Stimulated activated CD4-positive, alpha-beta T cell treated with anti-CD3 and anti-CD28 coated beads, TNF-alpha, amount 100 ng/mL, for 4 hours (primary cell): Measurements from ENCODE around the gene TMEM175.

Experiments used
- DNase-seq, 3 experiments: peaks; one replicate each; pipeline ENCODE4 v3.0.0-alpha.2; 2020; ENCODE audit warnings: low read depth in 3 of 3

Gene TMEM175

DNA sequence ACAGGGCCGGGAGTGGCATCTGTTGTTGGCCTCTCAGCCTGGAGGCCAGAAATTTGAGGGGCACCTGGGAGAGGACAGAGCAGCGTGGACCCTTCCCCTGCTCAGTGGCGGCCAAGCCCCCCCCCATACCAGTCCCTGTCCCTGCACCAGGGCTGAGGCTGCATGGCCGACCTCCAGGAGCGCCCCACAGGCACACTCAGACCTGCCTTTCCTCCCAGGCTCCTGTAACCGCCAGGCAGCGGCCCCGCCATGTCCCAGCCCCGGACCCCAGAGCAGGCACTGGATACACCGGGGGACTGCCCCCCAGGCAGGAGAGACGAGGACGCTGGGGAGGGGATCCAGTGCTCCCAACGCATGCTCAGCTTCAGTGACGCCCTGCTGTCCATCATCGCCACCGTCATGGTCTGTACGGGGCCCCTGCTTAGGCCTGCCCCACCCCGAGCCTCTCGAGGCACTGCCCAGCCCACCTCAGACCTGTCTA is 15.3 kb downstream of the TMEM175 start:
- no peak for DNase-seq

DNA sequence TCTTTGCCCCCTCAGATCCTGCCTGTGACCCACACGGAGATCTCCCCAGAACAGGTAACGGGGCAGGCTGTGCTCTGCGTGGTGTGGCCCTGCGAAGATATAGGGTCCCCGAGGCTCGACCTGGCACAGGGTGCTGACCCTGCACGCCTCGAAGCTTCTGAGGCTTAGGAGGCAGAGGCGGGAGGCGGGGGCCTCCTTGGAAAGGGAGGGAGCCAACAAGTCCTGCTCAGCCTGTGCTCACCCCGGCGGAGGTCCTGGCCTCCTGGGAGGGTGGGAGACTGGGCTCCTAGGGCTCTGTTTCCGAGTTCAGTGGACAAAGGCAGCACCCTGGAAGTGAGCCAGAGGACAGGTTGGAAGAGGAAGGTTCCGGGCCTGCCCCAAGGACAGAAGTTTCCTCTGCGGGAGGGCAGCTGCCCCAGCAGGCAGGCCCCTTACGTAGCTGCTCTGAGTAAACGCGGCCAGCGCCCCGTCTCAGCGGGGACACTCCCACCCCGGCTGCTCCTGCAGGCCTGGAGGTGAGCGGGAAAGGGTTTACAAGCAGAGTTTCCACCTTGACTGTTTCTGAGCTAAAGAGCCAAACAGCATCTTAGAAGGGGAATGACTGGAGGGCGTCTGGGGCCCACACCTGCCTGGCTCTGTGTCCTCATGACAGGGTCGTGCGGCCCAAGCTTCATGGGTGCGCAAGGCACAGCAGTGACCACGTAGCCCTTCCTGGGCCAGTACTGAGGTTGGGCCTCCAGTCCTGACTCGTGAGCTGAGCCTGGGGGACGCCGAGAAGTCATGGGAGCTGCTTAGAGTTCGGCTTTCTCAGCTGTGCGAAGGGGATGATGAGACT is 16.1 kb downstream of the TMEM175 start:
- no peak for DNase-seq

DNA sequence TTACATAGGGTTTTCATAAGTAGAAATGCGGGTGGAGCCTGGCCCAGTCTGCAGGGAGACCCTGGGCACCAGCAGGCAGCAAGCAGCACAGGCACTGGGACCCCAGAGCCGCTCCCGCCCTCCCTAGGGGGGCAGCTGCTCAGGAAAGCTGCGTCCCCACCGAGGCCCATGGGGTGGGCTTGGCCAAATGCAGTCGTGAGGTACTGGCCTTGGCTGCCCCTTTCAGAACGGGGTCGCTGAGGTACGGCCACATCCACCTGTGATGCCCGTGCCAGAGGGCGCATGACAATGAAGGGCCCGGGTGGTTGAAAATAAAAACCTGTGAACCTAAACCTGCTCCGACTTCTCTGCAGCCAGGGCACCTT is 16.7 kb downstream of the TMEM175 start:
- DNase-seq, result no peak

DNA sequence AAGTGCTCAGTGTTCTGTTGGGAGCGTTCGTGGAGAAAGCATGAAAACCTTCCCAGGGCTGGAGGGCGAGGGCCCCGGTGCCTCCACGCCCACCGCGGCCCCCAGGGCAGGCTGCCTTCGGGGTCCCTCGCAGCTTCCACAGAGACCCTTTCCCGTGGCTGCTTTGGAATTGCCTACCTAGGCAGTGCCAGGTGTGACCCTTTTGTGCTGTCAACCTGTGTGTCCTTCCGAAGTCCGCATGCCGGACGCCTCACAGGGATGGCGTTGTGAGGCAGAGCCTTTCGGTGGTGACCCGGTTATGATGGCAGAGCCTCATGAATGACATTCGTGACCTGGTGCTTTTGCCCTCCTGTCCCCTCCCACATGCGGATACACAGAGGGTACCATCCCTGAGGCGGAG is 17.4 kb downstream of the TMEM175 start:
- no peak for DNase-seq

DNA sequence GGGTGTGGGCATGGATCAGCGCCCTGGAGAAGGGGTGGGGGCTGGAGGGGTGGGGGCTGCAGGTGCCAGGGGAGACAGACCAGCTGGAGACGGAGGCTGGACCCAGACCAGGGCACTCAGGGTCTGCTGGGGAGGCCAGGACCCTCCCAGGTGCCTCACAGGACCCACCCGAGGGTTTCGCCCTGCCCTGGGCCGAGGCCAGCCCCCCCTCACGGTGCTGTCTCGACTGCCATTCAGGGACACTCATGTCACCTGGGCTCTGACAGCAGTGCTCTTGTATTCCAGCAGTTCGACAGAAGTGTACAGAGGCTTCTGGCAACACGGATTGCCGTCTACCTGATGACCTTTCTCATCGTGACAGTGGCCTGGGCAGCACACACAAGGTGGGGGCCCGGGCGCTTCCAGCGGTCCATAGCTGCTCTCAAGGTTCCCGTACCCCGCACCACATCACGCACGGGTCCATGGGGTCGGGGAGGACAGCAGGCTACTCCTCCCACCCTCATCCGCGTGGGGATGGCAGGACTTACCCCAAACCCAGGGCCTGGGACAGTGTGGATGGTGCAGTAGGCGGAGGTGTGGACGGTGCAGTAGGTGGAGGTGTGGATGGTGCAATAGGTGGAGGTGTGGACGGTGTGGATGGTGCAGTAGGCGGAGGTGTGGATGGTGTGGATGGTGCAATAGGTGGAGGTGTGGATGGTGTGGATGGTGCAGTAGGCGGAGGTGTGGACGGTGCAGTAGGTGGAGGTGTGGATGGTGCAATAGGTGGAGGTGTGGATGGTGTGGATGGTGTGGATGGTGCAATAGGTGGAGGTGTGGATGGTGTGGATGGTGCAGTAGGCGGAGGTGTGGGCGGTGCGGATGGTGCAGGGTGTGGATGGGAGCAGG is 18.1 kb downstream of the TMEM175 start:
- no peak for DNase-seq

- no peak for DNase-seq
Measured at GRCh38 chr4:951186-951585, 18.9 kb downstream of the TMEM175 start.

- no peak for DNase-seq
Measured at GRCh38 chr4:951594-952468, 19.6 kb downstream of the TMEM175 start.

GRCh38 chr4:952881-953573 is 20.8 kb downstream of the TMEM175 start:
- DNase-seq, result no peak

DNA sequence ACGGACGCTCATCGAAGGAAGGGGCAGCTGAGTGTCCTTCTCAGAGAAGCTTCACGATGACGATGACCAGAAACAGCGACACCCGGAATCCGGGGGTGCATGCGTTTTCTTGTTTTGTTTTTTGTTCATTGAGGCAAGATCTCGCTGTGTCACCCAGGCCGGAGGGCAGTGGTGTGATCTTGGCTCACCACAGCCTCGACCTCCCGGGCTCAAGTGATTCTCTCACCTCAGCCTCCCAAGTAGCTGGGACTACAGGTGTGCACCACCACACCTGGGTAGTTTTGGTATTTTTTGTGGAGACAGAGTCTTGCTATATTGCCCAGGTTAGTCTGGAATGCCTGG is 21.3 kb downstream of the TMEM175 start:
- no peak for DNase-seq

GRCh38 chr4:954211-955020 is 22.2 kb downstream of the TMEM175 start:
- DNase-seq, result no peak

DNA sequence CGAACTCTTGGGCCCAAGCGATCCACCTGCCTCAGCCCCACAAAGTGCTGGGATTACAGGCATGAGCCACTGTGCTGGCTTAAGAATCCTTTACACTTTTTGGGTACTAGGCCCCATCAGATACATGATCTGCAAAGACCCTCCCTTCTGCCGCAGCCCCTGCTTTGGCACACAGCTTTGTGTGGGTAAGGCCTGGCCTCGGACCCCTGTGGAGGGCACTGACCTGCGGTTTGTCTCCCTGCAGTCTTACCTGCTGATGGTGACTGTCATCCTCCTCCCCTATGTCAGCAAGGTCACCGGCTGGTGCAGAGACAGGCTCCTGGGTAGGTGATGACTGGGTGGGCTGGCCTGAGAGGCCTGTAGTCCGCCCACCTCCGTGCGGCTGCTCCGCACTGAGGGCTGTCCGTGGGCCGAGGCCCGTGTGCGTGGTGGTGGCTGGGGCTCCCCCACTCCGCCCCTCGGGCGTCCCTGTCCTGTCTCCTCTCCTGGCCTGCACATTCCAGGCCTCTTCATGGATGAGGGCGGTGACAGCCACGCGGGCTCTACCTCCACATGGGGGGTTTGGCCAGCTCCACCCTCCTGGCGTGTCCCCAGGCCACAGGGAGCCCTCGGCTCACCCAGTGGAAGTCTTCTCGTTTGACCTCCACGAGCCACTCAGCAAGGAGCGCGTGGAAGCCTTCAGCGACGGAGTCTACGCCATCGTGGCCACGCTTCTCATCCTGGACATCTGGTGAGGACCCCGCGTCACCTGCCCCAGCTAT is 23.1 kb downstream of the TMEM175 start:
- DNase-seq, result no peak

- no peak for DNase-seq
Measured at GRCh38 chr4:955931-956381, 23.7 kb downstream of the TMEM175 start.

- no peak for DNase-seq
Measured at GRCh38 chr4:956531-957230, 24.4 kb downstream of the TMEM175 start.

DNA sequence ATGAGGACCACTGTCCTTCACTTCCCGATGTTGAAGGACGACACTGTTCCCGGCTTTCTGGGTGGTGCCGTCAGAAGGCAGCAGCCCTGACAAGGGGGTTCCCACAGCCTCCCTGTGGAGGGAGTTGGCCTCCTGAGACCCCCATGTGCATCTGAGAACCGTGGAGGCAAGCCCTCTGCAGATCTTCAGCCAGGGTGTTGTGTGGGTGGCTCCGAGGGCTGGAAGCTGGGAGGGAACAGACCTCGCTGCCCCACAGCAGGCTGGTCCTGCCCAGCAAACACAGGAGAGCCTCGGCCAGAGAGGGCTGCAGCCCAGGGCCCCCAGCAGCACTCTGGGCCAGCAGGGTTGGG is 24.9 kb downstream of the TMEM175 start:
- no peak for DNase-seq

DNA sequence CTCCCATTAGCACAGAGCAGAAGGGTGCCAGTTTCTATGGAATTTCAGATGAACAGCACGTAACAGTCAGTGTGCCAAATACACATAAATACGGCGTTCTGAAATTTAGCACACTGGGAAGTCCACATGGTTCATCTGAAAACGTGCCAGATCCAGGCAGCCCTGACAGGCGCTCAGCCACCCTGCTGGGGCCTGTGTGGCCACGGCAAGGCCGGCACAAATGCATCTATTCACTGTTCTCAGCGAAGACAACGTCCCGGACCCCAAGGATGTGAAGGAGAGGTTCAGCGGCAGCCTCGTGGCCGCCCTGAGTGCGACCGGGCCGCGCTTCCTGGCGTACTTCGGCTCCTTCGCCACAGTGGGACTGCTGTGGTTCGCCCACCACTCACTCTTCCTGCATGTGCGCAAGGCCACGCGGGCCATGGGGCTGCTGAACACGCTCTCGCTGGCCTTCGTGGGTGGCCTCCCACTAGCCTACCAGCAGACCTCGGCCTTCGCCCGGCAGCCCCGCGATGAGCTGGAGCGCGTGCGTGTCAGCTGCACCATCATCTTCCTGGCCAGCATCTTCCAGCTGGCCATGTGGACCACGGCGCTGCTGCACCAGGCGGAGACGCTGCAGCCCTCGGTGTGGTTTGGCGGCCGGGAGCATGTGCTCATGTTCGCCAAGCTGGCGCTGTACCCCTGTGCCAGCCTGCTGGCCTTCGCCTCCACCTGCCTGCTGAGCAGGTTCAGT is 25.5 kb downstream of the TMEM175 start:
- no peak for DNase-seq

DNA sequence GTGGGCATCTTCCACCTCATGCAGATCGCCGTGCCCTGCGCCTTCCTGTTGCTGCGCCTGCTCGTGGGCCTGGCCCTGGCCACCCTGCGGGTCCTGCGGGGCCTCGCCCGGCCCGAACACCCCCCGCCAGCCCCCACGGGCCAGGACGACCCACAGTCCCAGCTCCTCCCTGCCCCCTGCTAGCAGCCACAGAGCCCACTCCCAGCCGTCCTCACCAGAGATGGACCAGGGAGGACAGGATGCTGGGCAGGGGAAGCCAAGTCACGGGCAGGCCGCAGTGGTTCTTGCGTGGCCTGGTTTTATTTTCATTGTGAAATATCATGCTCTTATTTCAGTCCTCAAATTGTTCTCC is 26.0 kb downstream of the TMEM175 start:
- DNase-seq, result no peak

- DNase-seq, result no peak
Measured at GRCh38 chr4:958696-959337, 26.6 kb downstream of the TMEM175 start.
